HG03342 (cell line): ENCODE measurements around the gene SLC36A3.
"Not testable (repeated sequence)": the region's sequence is repeated elsewhere in the genome, so short reads cannot be mapped to it uniquely, and the experiment has no call there.

Experiments used
- ATAC-seq: cut with Tn5 transposase; IDR thresholded peaks from one replicate; pipeline ENCODE4 v1.9.1; 2021; ENCODE audit warnings: mild to moderate bottlenecking, moderate library complexity; ENCODE audit not compliant: unreplicated experiment

The SLC36A3 gene

GRCh38 chr5:151303666-151304065 is at the start of gene SLC36A3:
Gene SLC36A3, minus strand, starts transcription at chr5:151303766. Its CDS starts 412 bp downstream, at chr5:151303354.
- no peak for ATAC-seq

GRCh38 chr5:151351671-151352070 is 48.1 kb upstream of the SLC36A3 start:
- ATAC-seq: no peak

- no peak for ATAC-seq
Observed at GRCh38 chr5:151348789-151349188, 45.2 kb upstream of the SLC36A3 start.

GRCh38 chr5:151347369-151347768 is 43.8 kb upstream of the SLC36A3 start, which contains the start of gene SLC36A2:
Gene SLC36A2, minus strand, starts transcription at chr5:151347559. Its CDS starts 99 bp downstream, at chr5:151347460.
- no peak for ATAC-seq

- no peak for ATAC-seq
Observed at GRCh38 chr5:151345808-151346478, 42.4 kb upstream of the SLC36A3 start.

GRCh38 chr5:151345187-151345807 is 41.7 kb upstream of the SLC36A3 start:
- ATAC-seq: no peak

GRCh38 chr5:151344088-151344487 is 40.5 kb upstream of the SLC36A3 start:
- ATAC-seq: no peak

GRCh38 chr5:151340004-151340403 is 36.4 kb upstream of the SLC36A3 start:
- ATAC-seq: no peak

GRCh38 chr5:151338734-151339133 is 35.2 kb upstream of the SLC36A3 start:
- ATAC-seq: no peak

- no peak for ATAC-seq
Observed at GRCh38 chr5:151332857-151333256, 29.3 kb upstream of the SLC36A3 start.

- no peak for ATAC-seq
Observed at GRCh38 chr5:151328734-151329133, 25.2 kb upstream of the SLC36A3 start.

GRCh38 chr5:151327585-151327984 is 24.0 kb upstream of the SLC36A3 start:
- ATAC-seq: no peak

GRCh38 chr5:151326266-151326665 is 22.7 kb upstream of the SLC36A3 start:
- no peak for ATAC-seq

- no peak for ATAC-seq
Observed at GRCh38 chr5:151320481-151320880, 16.9 kb upstream of the SLC36A3 start.

- peak; percentile 70 for ATAC-seq
Observed at GRCh38 chr5:151318850-151319732, 15.5 kb upstream of the SLC36A3 start.

- ATAC-seq: no peak
Observed at GRCh38 chr5:151317871-151318270, 14.3 kb upstream of the SLC36A3 start.

GRCh38 chr5:151315998-151316597 is 12.5 kb upstream of the SLC36A3 start:
- peak; percentile 76 for ATAC-seq

- ATAC-seq: no peak
Observed at GRCh38 chr5:151313357-151313756, 9.8 kb upstream of the SLC36A3 start.

GRCh38 chr5:151312756-151313324 is 9.3 kb upstream of the SLC36A3 start:
- ATAC-seq: no peak

- no peak for ATAC-seq
Observed at GRCh38 chr5:151310932-151311331, 7.4 kb upstream of the SLC36A3 start.

GRCh38 chr5:151309821-151310220 is 6.3 kb upstream of the SLC36A3 start:
- ATAC-seq: not testable (repeated sequence)
